ENCODE measurements around the gene SLC26A11.

Gene SLC26A11

DNA sequence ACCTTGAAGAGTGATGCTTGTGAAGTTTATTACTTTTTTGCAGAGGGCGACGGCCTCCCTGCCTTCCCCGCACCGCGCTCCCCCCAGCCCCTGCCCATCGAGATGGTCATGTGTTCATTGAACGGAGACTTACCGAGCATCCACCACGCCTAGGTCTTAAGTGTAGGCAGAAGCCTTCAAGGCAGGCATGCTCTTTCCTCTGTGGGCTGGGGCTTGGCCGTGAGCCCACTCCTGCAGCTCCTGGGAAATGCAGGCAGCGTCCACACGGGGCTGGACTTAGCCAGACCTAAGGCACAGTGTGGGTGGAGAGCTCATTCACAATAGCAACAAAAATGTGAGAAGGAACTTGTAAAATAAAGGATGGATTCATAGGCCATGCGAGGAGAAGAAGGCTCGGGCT lies 59.7 kb downstream of the SLC26A11 start:
- TF ChIP-seq CTCF (conservative IDR thresholded peaks at IDR 0.05; ENCODE audit: low read depth, low read length): no peak
- no peaks in the 10 kb centered on the region; the same call in 1 of the 2 replicates for H3K36me3 ChIP-seq (ENCODE audit: insufficient read depth)
- H3K27ac ChIP-seq: no peak overlapping the region
- H3K79me2 ChIP-seq (ENCODE audit: insufficient read depth, low read depth): no peaks in the 10 kb centered on the region
- H3K4me3 ChIP-seq (IDR thresholded peaks at IDR 0.05; ENCODE audit: insufficient read depth, low read depth, low read length): no peak overlapping the region
- no peak overlapping the region for H3K9ac ChIP-seq
- peaks cover 8% of the 10 kb centered on the region for H3K4me1 ChIP-seq (ENCODE audit: low read depth, poor library complexity, severe bottlenecking)
- no peaks in the 10 kb centered on the region for H4K20me1 ChIP-seq (ENCODE audit: insufficient read depth)
- no peaks in the 10 kb centered on the region for H3K27me3 ChIP-seq (ENCODE audit: insufficient read depth, low read depth)
- no peak overlapping the region for H3K4me2 ChIP-seq
- H2AFZ ChIP-seq (ENCODE audit: low read depth): no peak overlapping the region

GRCh38 chr17:80281516-80281915 lies 61.3 kb downstream of the SLC26A11 start:
- Histone ChIP-seq H3K4me2 (no peak overlapping the region), H3K27ac (no peak overlapping the region), H3K4me1 (ENCODE audit: low read depth, poor library complexity, severe bottlenecking) (peaks cover 5% of the 10 kb centered on the region), H3K9ac (no peak overlapping the region), H3K27me3 (ENCODE audit: insufficient read depth, low read depth) (no peaks in the 10 kb centered on the region), H3K79me2 (ENCODE audit: insufficient read depth, low read depth) (no peaks in the 10 kb centered on the region), H3K4me3 (IDR thresholded peaks at IDR 0.05; ENCODE audit: insufficient read depth, low read depth, low read length) (no peak overlapping the region), H3K36me3 (ENCODE audit: insufficient read depth) (no peaks in the 10 kb centered on the region; the same call in 1 of the 2 replicates), H4K20me1 (ENCODE audit: insufficient read depth) (no peaks in the 10 kb centered on the region), H2AFZ (ENCODE audit: low read depth) (no peak overlapping the region)
- TF ChIP-seq CTCF (conservative IDR thresholded peaks at IDR 0.05; ENCODE audit: low read depth, low read length): no peak

DNA sequence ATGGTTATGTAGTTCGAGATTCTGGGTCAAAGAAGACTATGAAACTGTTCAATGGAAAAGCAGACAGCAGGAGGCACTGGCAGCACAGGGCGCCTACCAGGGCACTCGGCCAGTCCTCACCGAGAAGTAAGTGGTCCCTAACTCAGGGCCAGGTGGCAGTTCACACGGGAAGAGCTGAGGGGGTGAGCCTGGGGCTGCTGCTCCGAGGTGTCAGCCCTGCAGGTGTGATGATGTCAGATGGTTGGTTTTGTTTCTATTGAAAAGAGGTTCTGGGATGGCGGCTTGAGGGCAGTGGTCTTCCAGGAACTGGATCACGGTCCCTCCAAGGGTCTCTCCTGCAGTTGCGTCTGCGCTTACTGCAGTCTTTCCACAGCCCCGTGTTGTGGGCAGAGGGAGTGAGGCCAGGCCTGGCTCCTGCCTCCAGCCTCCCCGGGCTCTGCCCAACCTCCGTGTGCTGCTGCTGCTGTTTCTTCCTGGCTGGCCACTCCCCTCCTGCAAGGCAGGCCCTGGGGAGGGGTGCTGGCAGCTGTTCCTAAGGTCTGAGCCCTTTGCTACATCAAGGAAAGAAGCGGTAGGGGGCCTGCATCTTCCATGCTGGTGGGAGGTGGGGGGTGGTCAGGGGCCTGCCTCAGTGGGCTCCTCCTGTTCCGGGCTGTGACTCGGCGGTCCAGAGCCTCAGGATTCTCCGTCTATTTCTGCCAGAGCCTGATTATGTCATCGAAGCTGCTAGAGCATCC lies 63.1 kb downstream of the SLC26A11 start:
- H3K79me2 ChIP-seq (ENCODE audit: insufficient read depth, low read depth): no peaks in the 10 kb centered on the region
- no peaks in the 10 kb centered on the region for H3K4me1 ChIP-seq (ENCODE audit: low read depth, poor library complexity, severe bottlenecking)
- H3K4me2 ChIP-seq: no peak overlapping the region
- no peak overlapping the region for H3K9ac ChIP-seq
- H3K27ac ChIP-seq: no peak overlapping the region
- H3K4me3 ChIP-seq (IDR thresholded peaks at IDR 0.05; ENCODE audit: insufficient read depth, low read depth, low read length): no peak overlapping the region
- H4K20me1 ChIP-seq (ENCODE audit: insufficient read depth): no peaks in the 10 kb centered on the region
- no peaks in the 10 kb centered on the region for H3K27me3 ChIP-seq (ENCODE audit: insufficient read depth, low read depth)
- H3K36me3 ChIP-seq (ENCODE audit: insufficient read depth): no peaks in the 10 kb centered on the region
- no peak for TF ChIP-seq CTCF (conservative IDR thresholded peaks at IDR 0.05; ENCODE audit: low read depth, low read length)
- no peak overlapping the region for H2AFZ ChIP-seq (ENCODE audit: low read depth)

GRCh38 chr17:80284631-80285030 lies 64.4 kb downstream of the SLC26A11 start:
- no peak overlapping the region for H3K4me3 ChIP-seq (IDR thresholded peaks at IDR 0.05; ENCODE audit: insufficient read depth, low read depth, low read length)
- no peaks in the 10 kb centered on the region for H3K79me2 ChIP-seq (ENCODE audit: insufficient read depth, low read depth)
- no peaks in the 10 kb centered on the region for H3K27me3 ChIP-seq (ENCODE audit: insufficient read depth, low read depth)
- H2AFZ ChIP-seq (ENCODE audit: low read depth): no peak overlapping the region
- no peaks in the 10 kb centered on the region for H4K20me1 ChIP-seq (ENCODE audit: insufficient read depth)
- no peak overlapping the region for H3K4me2 ChIP-seq
- no peak overlapping the region for H3K9ac ChIP-seq
- no peak overlapping the region for H3K27ac ChIP-seq
- no peaks in the 10 kb centered on the region for H3K36me3 ChIP-seq (ENCODE audit: insufficient read depth)
- no peaks in the 10 kb centered on the region for H3K4me1 ChIP-seq (ENCODE audit: low read depth, poor library complexity, severe bottlenecking)
- TF ChIP-seq CTCF (conservative IDR thresholded peaks at IDR 0.05; ENCODE audit: low read depth, low read length): 0 out of 2 replicates have a peak, but pooled peaks have one; percentile 14
